ENCODE measurements around the gene KLC3.

DNA sequence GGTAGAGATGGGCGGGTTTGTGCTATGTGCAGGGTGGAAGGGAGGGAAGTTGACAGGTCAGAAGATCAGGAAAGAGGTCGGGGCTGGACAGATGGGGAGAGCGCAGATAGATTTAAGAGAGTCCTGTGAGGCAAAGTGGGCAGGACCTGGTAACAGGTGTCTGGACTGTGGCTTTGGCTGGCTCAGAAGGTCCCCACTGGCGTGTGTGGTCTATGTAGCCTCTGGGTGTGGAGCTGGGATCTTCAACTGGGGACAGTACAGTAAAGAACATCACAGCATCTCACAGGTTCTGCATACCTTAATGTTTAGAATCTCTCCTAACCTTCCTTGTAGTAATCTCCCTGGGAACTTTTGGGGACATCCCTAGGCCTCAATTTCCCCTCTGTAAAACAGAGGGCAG lies 35.5 kb upstream of the KLC3 start:
- TF ChIP-seq, protein P1, sequence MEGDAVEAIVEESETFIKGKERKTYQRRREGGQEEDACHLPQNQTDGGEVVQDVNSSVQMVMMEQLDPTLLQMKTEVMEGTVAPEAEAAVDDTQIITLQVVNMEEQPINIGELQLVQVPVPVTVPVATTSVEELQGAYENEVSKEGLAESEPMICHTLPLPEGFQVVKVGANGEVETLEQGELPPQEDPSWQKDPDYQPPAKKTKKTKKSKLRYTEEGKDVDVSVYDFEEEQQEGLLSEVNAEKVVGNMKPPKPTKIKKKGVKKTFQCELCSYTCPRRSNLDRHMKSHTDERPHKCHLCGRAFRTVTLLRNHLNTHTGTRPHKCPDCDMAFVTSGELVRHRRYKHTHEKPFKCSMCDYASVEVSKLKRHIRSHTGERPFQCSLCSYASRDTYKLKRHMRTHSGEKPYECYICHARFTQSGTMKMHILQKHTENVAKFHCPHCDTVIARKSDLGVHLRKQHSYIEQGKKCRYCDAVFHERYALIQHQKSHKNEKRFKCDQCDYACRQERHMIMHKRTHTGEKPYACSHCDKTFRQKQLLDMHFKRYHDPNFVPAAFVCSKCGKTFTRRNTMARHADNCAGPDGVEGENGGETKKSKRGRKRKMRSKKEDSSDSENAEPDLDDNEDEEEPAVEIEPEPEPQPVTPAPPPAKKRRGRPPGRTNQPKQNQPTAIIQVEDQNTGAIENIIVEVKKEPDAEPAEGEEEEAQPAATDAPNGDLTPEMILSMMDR (IDR thresholded peaks at IDR 0.05): no peak
- TF ChIP-seq, protein P2, sequence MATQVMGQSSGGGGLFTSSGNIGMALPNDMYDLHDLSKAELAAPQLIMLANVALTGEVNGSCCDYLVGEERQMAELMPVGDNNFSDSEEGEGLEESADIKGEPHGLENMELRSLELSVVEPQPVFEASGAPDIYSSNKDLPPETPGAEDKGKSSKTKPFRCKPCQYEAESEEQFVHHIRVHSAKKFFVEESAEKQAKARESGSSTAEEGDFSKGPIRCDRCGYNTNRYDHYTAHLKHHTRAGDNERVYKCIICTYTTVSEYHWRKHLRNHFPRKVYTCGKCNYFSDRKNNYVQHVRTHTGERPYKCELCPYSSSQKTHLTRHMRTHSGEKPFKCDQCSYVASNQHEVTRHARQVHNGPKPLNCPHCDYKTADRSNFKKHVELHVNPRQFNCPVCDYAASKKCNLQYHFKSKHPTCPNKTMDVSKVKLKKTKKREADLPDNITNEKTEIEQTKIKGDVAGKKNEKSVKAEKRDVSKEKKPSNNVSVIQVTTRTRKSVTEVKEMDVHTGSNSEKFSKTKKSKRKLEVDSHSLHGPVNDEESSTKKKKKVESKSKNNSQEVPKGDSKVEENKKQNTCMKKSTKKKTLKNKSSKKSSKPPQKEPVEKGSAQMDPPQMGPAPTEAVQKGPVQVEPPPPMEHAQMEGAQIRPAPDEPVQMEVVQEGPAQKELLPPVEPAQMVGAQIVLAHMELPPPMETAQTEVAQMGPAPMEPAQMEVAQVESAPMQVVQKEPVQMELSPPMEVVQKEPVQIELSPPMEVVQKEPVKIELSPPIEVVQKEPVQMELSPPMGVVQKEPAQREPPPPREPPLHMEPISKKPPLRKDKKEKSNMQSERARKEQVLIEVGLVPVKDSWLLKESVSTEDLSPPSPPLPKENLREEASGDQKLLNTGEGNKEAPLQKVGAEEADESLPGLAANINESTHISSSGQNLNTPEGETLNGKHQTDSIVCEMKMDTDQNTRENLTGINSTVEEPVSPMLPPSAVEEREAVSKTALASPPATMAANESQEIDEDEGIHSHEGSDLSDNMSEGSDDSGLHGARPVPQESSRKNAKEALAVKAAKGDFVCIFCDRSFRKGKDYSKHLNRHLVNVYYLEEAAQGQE (IDR thresholded peaks at IDR 0.05; ENCODE audit: insufficient read depth in 1 of 2, low read depth in 2 of 2, low read length in 1 of 2): no peak
- TF ChIP-seq POLR2AphosphoS5 (IDR thresholded peaks at IDR 0.05; ENCODE audit: low read depth, low read length): no peak

Data from Panc1 (cell line).